Stimulated activated CD4-positive, alpha-beta T cell treated with anti-CD3 and anti-CD28 coated beads, Interleukin-2, amount 100 ng/mL, for 4 hours (primary cell): ENCODE measurements around the gene MS4A18.
"Not testable (repeated sequence)": the region's sequence is repeated elsewhere in the genome, so short reads cannot be mapped to it uniquely, and the experiment has no call there.

ENCODE experiments used
- DNase-seq: peaks from one replicate; pipeline ENCODE4 v3.0.0-alpha.2; 2020; ENCODE audit warnings: low read depth

The MS4A18 gene

GRCh38 chr11:60739114-60739513 is 14.6 kb downstream of the MS4A18 start:
- no peak for DNase-seq

- DNase-seq: no peak
Observed at GRCh38 chr11:60740573-60740972, 16.1 kb downstream of the MS4A18 start.

- DNase-seq: no peak
Observed at GRCh38 chr11:60741421-60741820, 16.9 kb downstream of the MS4A18 start.

GRCh38 chr11:60743058-60743457 is 18.5 kb downstream of the MS4A18 start:
- no peak for DNase-seq

- DNase-seq: no peak
Observed at GRCh38 chr11:60744114-60744513, 19.6 kb downstream of the MS4A18 start.

- DNase-seq: no peak
Observed at GRCh38 chr11:60747359-60747873, 22.9 kb downstream of the MS4A18 start.

GRCh38 chr11:60748225-60748624 is 23.7 kb downstream of the MS4A18 start:
- no peak for DNase-seq

GRCh38 chr11:60748821-60749220 is 24.3 kb downstream of the MS4A18 start:
- DNase-seq: no peak

- DNase-seq: no peak
Observed at GRCh38 chr11:60750911-60751310, 26.4 kb downstream of the MS4A18 start.

GRCh38 chr11:60753309-60753708 is 28.8 kb downstream of the MS4A18 start:
- no peak for DNase-seq

- DNase-seq: no peak
Observed at GRCh38 chr11:60754887-60755286, 30.4 kb downstream of the MS4A18 start.

- no peak for DNase-seq
Observed at GRCh38 chr11:60756307-60757032, 31.9 kb downstream of the MS4A18 start, which contains the start of gene MS4A15. Gene MS4A15, plus strand, starts transcription at chr11:60756867. Its CDS starts 6,867 bp downstream, at chr11:60763734.

GRCh38 chr11:60757231-60757800 is 32.8 kb downstream of the MS4A18 start:
- no peak for DNase-seq

- not testable (repeated sequence) for DNase-seq
Observed at GRCh38 chr11:60758671-60759070, 34.2 kb downstream of the MS4A18 start.

GRCh38 chr11:60759438-60760225 is 35.1 kb downstream of the MS4A18 start:
- not testable (repeated sequence) for DNase-seq

GRCh38 chr11:60761436-60762190 is 37.1 kb downstream of the MS4A18 start:
- DNase-seq: no peak

- DNase-seq: no peak
Observed at GRCh38 chr11:60762851-60763691, 38.6 kb downstream of the MS4A18 start.

- DNase-seq: no peak
Observed at GRCh38 chr11:60763692-60764369, 39.3 kb downstream of the MS4A18 start.

- DNase-seq: no peak
Observed at GRCh38 chr11:60764879-60765278, 40.4 kb downstream of the MS4A18 start.

- DNase-seq: no peak
Observed at GRCh38 chr11:60765355-60765754, 40.8 kb downstream of the MS4A18 start.
